Pons (tissue), 1 donor: Measurements from ENCODE around the gene ANAPC7.
"Not testable (repeated sequence)": the region's sequence is repeated elsewhere in the genome, so short reads cannot be mapped to it uniquely, and the experiment has no call there.

Source experiments
- DNase-seq: peaks from one replicate; pipeline ENCODE4 v3.0.0-alpha.2; 2016; ENCODE audit warnings: low spot score

The ANAPC7 gene

GRCh38 chr12:110373962-110374611, 29.4 kb downstream of the ANAPC7 start:
- no peak for DNase-seq

- DNase-seq, result no peak
Measured at GRCh38 chr12:110373425-110373824, 30.1 kb downstream of the ANAPC7 start.

- DNase-seq, result no peak
Measured at GRCh38 chr12:110373025-110373424, 30.5 kb downstream of the ANAPC7 start.

- DNase-seq, result no peak
Measured at GRCh38 chr12:110372056-110372425, 31.5 kb downstream of the ANAPC7 start.

GRCh38 chr12:110371408-110372055, 32.0 kb downstream of the ANAPC7 start:
- DNase-seq, result no peak

- no peak for DNase-seq
Measured at GRCh38 chr12:110370732-110371231, 32.7 kb downstream of the ANAPC7 start.

- no peak for DNase-seq
Measured at GRCh38 chr12:110369992-110370391, 33.5 kb downstream of the ANAPC7 start.

GRCh38 chr12:110367181-110367864, 36.2 kb downstream of the ANAPC7 start:
- no peak for DNase-seq

GRCh38 chr12:110366321-110367142, 37.0 kb downstream of the ANAPC7 start:
- no peak for DNase-seq

GRCh38 chr12:110365489-110366320, 37.8 kb downstream of the ANAPC7 start:
- DNase-seq, result no peak

GRCh38 chr12:110361216-110361615, 42.3 kb downstream of the ANAPC7 start:
- no peak for DNase-seq

GRCh38 chr12:110358384-110359097, 45.0 kb downstream of the ANAPC7 start:
- not testable (repeated sequence) for DNase-seq

- no peak for DNase-seq
Measured at GRCh38 chr12:110355073-110355472, 48.4 kb downstream of the ANAPC7 start.

- DNase-seq, result no peak
Measured at GRCh38 chr12:110354172-110354780, 49.2 kb downstream of the ANAPC7 start.

GRCh38 chr12:110353211-110353965, 50.1 kb downstream of the ANAPC7 start:
- no peak for DNase-seq

GRCh38 chr12:110352401-110352800, 51.1 kb downstream of the ANAPC7 start:
- no peak for DNase-seq

GRCh38 chr12:110351119-110351518, 52.4 kb downstream of the ANAPC7 start:
- no peak for DNase-seq

GRCh38 chr12:110349514-110350151, 53.9 kb downstream of the ANAPC7 start:
- DNase-seq, result no peak

- DNase-seq, result no peak
Measured at GRCh38 chr12:110349096-110349495, 54.4 kb downstream of the ANAPC7 start.
